GM12872 (cell line): ENCODE data around the gene SUCO.

ENCODE experiments used
- CTCF ChIP-seq: IDR thresholded peaks from 3 replicates; pipeline ENCODE4 v1.5.1; 2011; ENCODE audit warnings: low read depth, mild to moderate bottlenecking, low read length, moderate library complexity; ENCODE audit not compliant: insufficient read depth

Gene SUCO

GRCh38 chr1:172551279-172551678 is 18.3 kb downstream of the SUCO start:
- no peak for TF ChIP-seq CTCF

GRCh38 chr1:172554915-172555314 is 22.0 kb downstream of the SUCO start:
- no peak for TF ChIP-seq CTCF

GRCh38 chr1:172556461-172556860 is 23.5 kb downstream of the SUCO start:
- TF ChIP-seq CTCF = no peak

GRCh38 chr1:172557270-172557669 is 24.3 kb downstream of the SUCO start:
- TF ChIP-seq CTCF = no peak

- TF ChIP-seq CTCF = no peak
Measured at GRCh38 chr1:172559572-172560210, 26.7 kb downstream of the SUCO start.

GRCh38 chr1:172561252-172561651 is 28.3 kb downstream of the SUCO start:
- TF ChIP-seq CTCF = no peak

- no peak for TF ChIP-seq CTCF
Measured at GRCh38 chr1:172566196-172566997, 33.4 kb downstream of the SUCO start.
